Measurements from ENCODE around the gene MGAT5. TPM values are rescaled to one million over a fixed set of nuclear protein-coding genes. Genes with fewer than 3 reads are reported as not detected.

MGAT5 gene
- total RNA-seq, 4 donors from 2014 or later = 47.4 to 56.4 (median 50.3) TPM

DNA sequence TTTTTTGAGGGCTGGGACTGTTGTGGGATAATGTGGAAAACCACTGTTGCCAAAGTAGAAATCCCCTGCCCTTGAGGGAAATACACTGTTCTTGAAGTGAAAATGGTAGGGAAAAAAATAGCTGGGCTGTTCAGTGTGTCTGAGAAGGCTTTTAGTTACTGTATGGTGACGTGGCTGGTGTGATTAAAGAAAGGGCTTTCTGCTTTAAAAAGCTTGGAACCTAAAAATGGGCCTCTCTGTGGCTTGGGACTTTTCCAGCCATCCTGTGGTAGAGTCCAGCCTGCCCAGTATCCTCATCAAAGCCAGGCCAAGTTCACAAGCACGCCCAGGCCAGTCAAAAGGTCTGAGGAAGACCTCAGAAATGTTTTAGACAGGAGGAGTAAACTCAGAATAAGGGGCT lies 6.8 kb downstream of the MGAT5 start:
- no peak for DNase-seq (ENCODE audit: extremely low spot score)
- no peak overlapping the region for H3K4me3 ChIP-seq
- no peaks in the 10 kb centered on the region for H3K9me3 ChIP-seq
- H3K36me3 ChIP-seq = no peaks in the 10 kb centered on the region
- no peaks in the 10 kb centered on the region for H3K27me3 ChIP-seq
- TF ChIP-seq CTCF (IDR thresholded peaks at IDR 0.05) (no peak), EP300 (IDR thresholded peaks at IDR 0.05) (no peak), POLR2A (IDR thresholded peaks at IDR 0.05; ENCODE audit: low read depth) (no peak), POLR2AphosphoS5 (IDR thresholded peaks at IDR 0.05) (no peak)
- peaks cover 44 to 55% (median 52%) of the 10 kb centered on the region in 4 donors for H3K4me1 ChIP-seq
- no peak overlapping the region for H3K27ac ChIP-seq (replicated peaks in 1 of 4)
- intact Hi-C loops (cut with DNase I) = no loop called here
- WGBS = 83% methylated on average over 2 of the region's 2 CpGs

DNA sequence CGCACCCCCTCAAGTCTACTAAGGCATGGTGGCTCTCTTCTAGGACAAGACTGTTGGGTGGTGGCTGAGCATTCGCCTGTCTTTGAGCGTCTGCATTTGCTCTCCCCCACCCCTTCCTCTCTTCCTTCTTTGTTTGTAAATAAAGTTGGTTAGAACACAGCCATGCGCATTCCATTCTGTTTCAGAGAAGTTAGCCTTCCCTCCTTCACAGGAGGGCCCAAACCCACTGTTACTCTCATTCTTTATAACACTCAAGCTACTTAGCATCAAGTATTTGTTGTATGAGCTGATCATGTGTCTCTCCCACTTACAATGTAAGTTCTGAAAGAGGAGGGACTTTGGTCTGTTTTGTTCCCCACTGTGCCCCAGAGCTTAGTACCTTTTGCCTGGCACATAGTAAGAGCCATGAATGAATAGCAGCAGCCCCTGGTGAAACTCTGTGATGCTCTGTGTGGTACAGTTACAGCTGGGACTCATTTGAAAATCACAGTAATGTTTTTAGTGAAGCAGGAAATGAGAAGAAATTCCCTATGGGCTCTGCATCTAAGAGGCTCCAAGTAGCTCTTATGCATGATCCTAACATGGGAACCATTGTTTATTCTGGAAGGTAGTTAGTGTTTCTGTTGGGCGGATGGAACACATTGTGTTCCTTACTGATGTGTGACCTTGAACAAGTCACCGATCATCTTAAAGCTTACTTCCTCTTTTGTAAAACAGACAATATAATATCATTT lies 7.7 kb downstream of the MGAT5 start:
- H3K9me3 ChIP-seq = no peaks in the 10 kb centered on the region
- DNase-seq (ENCODE audit: extremely low spot score) = no peak
- no peak overlapping the region for H3K4me3 ChIP-seq
- WGBS = 74% methylated on average over 6 of the region's 6 CpGs
- TF ChIP-seq POLR2AphosphoS5 (IDR thresholded peaks at IDR 0.05) = no peak
- H3K4me1 ChIP-seq = peaks cover 44 to 55% (median 52%) of the 10 kb centered on the region in 4 donors
- H3K27ac ChIP-seq (replicated peaks in 1 of 4) = peak overlapping the region in 2 of 4 donors; percentile 5 to 6
- no peaks in the 10 kb centered on the region for H3K27me3 ChIP-seq
- H3K36me3 ChIP-seq = no peaks in the 10 kb centered on the region
- intact Hi-C loops (cut with DNase I) = no loop called here

DNA sequence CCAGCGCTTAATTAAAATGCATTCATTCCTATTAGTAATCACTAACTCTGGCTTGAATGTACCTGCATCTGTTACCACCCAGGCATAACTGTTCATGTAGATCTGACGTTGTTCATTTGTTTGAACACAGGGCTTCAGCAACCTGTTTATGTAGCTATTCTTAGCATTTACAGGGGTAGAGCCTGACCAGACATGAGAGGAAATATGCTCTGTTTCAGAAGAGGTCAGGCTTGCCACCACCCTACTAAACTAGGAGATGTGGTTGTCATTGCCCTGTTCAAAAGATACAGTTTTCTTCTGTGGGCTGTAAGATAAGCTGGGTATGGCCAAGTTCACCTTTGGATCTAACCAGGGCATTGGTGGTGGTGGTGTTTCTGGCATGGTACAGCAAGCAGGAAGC lies 8.8 kb downstream of the MGAT5 start:
- H3K4me1 ChIP-seq = peaks cover 44 to 55% (median 51%) of the 10 kb centered on the region in 4 donors

DNA sequence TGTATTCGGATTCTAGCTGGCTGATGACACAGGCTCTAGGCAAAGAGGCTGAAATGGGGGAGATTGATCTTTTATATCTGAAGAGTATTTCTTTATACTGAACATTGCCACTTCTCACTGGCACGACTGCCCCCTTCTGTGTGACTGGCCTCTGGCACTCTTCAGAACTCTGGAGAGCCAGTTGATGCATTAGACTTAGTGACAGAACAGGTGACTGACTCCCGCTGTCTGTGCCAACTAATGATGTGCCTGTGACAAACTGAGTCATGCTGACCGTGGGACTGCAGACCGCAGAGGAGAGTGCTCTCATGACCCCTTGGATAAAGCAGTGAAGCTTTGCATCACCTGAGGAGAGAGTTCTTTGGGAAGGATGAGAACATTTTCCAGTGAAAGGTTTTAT lies 14.4 kb downstream of the MGAT5 start:
- Histone ChIP-seq H3K27me3 (no peaks in the 10 kb centered on the region), H3K27ac (replicated peaks in 1 of 4) (no peak overlapping the region), H3K4me3 (no peak overlapping the region), H3K4me1 (peaks cover 0 to 28% (median 11%) of the 10 kb centered on the region in 4 donors), H3K36me3 (peaks cover 0 to 12% (median 6%) of the 10 kb centered on the region in 4 donors), H3K9me3 (no peaks in the 10 kb centered on the region)
- intact Hi-C loops (cut with DNase I) = no loop called here
- TF ChIP-seq POLR2A (IDR thresholded peaks at IDR 0.05; ENCODE audit: low read depth) (no peak), POLR2AphosphoS5 (IDR thresholded peaks at IDR 0.05) (no peak)
- 91% methylated on average over 5 of the region's 5 CpGs for WGBS
- DNase-seq (ENCODE audit: extremely low spot score) = no peak

More for the DNA sequence above, 8.8 kb downstream of the MGAT5 start:
- intact Hi-C loops (cut with DNase I) = no loop called here
- Histone ChIP-seq H3K4me3 (no peak overlapping the region), H3K27ac (replicated peaks in 1 of 4) (no peak overlapping the region), H3K9me3 (no peaks in the 10 kb centered on the region), H3K36me3 (no peaks in the 10 kb centered on the region), H3K27me3 (no peaks in the 10 kb centered on the region)
- no peak for DNase-seq (ENCODE audit: extremely low spot score)
- WGBS = 75% methylated on average over 2 of the region's 2 CpGs
- no peak for TF ChIP-seq POLR2AphosphoS5 (IDR thresholded peaks at IDR 0.05)
- TF ChIP-seq POLR2A (IDR thresholded peaks at IDR 0.05; ENCODE audit: low read depth) = no peak
- TF ChIP-seq CTCF (IDR thresholded peaks at IDR 0.05) = no peak
- TF ChIP-seq EP300 (IDR thresholded peaks at IDR 0.05) = no peak

GRCh38 chr2:134269230-134269629 lies 15.4 kb downstream of the MGAT5 start:
- H3K4me3 ChIP-seq = no peak overlapping the region
- intact Hi-C loops (cut with DNase I) = no loop called here
- peaks cover 0 to 25% (median 11%) of the 10 kb centered on the region in 4 donors for H3K4me1 ChIP-seq
- no peak overlapping the region for H3K27ac ChIP-seq (replicated peaks in 1 of 4)
- no peak for DNase-seq (ENCODE audit: extremely low spot score)
- H3K27me3 ChIP-seq = no peaks in the 10 kb centered on the region
- H3K36me3 ChIP-seq = peaks cover 0 to 12% (median 6%) of the 10 kb centered on the region in 4 donors
- H3K9me3 ChIP-seq = no peaks in the 10 kb centered on the region
- WGBS = 93% methylated on average over 3 of the region's 3 CpGs
- TF ChIP-seq EP300 (IDR thresholded peaks at IDR 0.05) (no peak), POLR2AphosphoS5 (IDR thresholded peaks at IDR 0.05) (no peak)

- WGBS = 58% methylated on average over 7 of the region's 7 CpGs
- Histone ChIP-seq H3K9me3 (no peaks in the 10 kb centered on the region), H3K27me3 (no peaks in the 10 kb centered on the region), H3K4me1 (peaks cover 0 to 32% (median 11%) of the 10 kb centered on the region in 4 donors), H3K27ac (replicated peaks in 1 of 4) (no peak overlapping the region), H3K4me3 (no peak overlapping the region), H3K36me3 (peaks cover 0 to 12% (median 6%) of the 10 kb centered on the region in 4 donors)
- intact Hi-C loops (cut with DNase I) = no loop called here
- DNase-seq (ENCODE audit: extremely low spot score) = no peak
- no peak for TF ChIP-seq EP300 (IDR thresholded peaks at IDR 0.05)
- TF ChIP-seq POLR2A (IDR thresholded peaks at IDR 0.05; ENCODE audit: low read depth) = no peak
- TF ChIP-seq CTCF (IDR thresholded peaks at IDR 0.05) = no peak
These were observed 16.3 kb downstream of the MGAT5 start for GRCh38 chr2:134269972-134270735.
